Caco-2 (cell line): ENCODE results near the gene SECISBP2. TPM values are rescaled to one million over a fixed set of nuclear protein-coding genes. Genes with fewer than 3 reads are reported as not detected.

Experiments
- BruUV-seq: library from RNA; stranded (reverse); fragments of 400-500 nt; replicated peaks from 2 replicates; lab custom pipeline; 2021; lab: Mats Ljungman, UMichigan
- CTCF ChIA-PET: fragments of 300-600 bp; sonication (Branson Sonifier 250); formaldehyde crosslinking; loops from one replicate; lab custom pipeline; 2022; ENCODE audit warnings: antibody characterized with exemption; lab: Charles Lee
- POLR2A ChIA-PET: fragments of 300-600 bp; sonication (Branson Sonifier 250); formaldehyde crosslinking; loops from one replicate; lab custom pipeline; 2022; ENCODE audit warnings: antibody characterized with exemption; lab: Charles Lee
- DNase-seq, 2 experiments: peaks; one replicate each; pipeline versions ENCODE4 v3.0.0 to v3.0.0-alpha.2; 2020 to 2022
- H3K27me3 ChIP-seq: replicated peaks from 2 replicates; pipeline ENCODE4 v1.6.0; 2011; ENCODE audit warnings: low read length; ENCODE audit not compliant: control insufficient read depth, insufficient read depth
- H3K36me3 ChIP-seq: 2 replicates; pipeline ENCODE4 v1.5.1; 2011; ENCODE audit warnings: low read length; ENCODE audit not compliant: control insufficient read depth, insufficient read depth
- H3K4me1 ChIP-seq: fragments of 250-450 bp; sonication (Bioruptor Pico); 2 replicates; pipeline ENCODE4 v1.5.1; 2020; ENCODE audit warnings: mild to moderate bottlenecking
- H3K4me3 ChIP-seq: 2 replicates; pipeline ENCODE4 v1.5.1; 2011; ENCODE audit warnings: low read depth, mild to moderate bottlenecking, control low read depth, low read length
- H3K9me3 ChIP-seq: fragments of 250-450 bp; sonication (Bioruptor Pico); 2 replicates; pipeline ENCODE4 v1.5.1; 2020; ENCODE audit warnings: mild to moderate bottlenecking, moderate library complexity
- H3K27ac Mint-ChIP-seq: one replicate; pipeline ENCODE4 v1.8.0; 2022; ENCODE audit warnings: mixed read lengths; ENCODE audit not compliant: unreplicated experiment
- H3K27me3 Mint-ChIP-seq: one replicate; pipeline ENCODE4 v1.8.0; 2022; ENCODE audit warnings: mixed read lengths; ENCODE audit not compliant: insufficient read depth, unreplicated experiment
- H3K36me3 Mint-ChIP-seq: one replicate; pipeline ENCODE4 v1.8.0; 2022; ENCODE audit warnings: mild to moderate bottlenecking, mixed read lengths; ENCODE audit not compliant: insufficient read depth, unreplicated experiment
- H3K4me1 Mint-ChIP-seq: one replicate; pipeline ENCODE4 v1.8.0; 2022; ENCODE audit warnings: low read depth, mixed read lengths; ENCODE audit not compliant: unreplicated experiment
- H3K4me3 Mint-ChIP-seq: one replicate; pipeline ENCODE4 v1.8.0; 2022; ENCODE audit warnings: mild to moderate bottlenecking, moderate library complexity, mixed read lengths; ENCODE audit not compliant: unreplicated experiment
- H3K9me3 Mint-ChIP-seq: one replicate; pipeline ENCODE4 v1.8.0; 2022; ENCODE audit warnings: mixed read lengths; ENCODE audit not compliant: unreplicated experiment
- CTCF ChIP-seq, 2 experiments: fragments of 200-600 bp in 1 of 2; IDR thresholded peaks; 1 replicate in 1 of 2; 2 replicates in 1 of 2; pipeline versions ENCODE4 v1.5.1 to v1.8.0; 2011 to 2022; ENCODE audit warnings: antibody characterized with exemption in 1 of 2, control low read depth in 1 of 2, inconsistent platforms in 1 of 2, low read depth in 1 of 2, low read length in 1 of 2, mild to moderate bottlenecking in 1 of 2, moderate library complexity in 1 of 2; ENCODE audit not compliant: insufficient read depth in 1 of 2, severe bottlenecking in 1 of 2, unreplicated experiment in 1 of 2
- intact Hi-C: fragments of 100-400 bp; cut with micrococcal nuclease; formaldehyde crosslinking; loops from one replicate; pipeline ENCODE4 v1.10.0; 2022; ENCODE audit not compliant: unreplicated experiment
- total RNA-seq: library from RNA; stranded (reverse); gene quantifications from 2 replicates; pipeline ENCODE4 v1.2.3, GENCODE V29; 2022

Gene SECISBP2
- total RNA-seq, 1 experiment from 2014 or later: 21.0 TPM

- TF ChIP-seq CTCF (IDR thresholded peaks at IDR 0.05; ENCODE audit: insufficient read depth in 1 of 2, low read depth in 1 of 2, low read length in 1 of 2, severe bottlenecking in 1 of 2, unreplicated experiment in 1 of 2): no peak
- Mint-ChIP-seq H3K4me1 (no peaks in the 10 kb centered on the region), H3K27ac (no peak overlapping the region), H3K36me3 (peaks cover 4% of the 10 kb centered on the region), H3K4me3 (no peak overlapping the region), H3K9me3 (no peaks in the 10 kb centered on the region), H3K27me3 (no peaks in the 10 kb centered on the region)
- ChIA-PET CTCF (interaction anchor here (0.7 to 1.3 kb wide), 2 partner anchors 174 to 251 kb away, joined by 4 to 6 read pairs; no protein-coding TSS in a partner anchor), POLR2A (no interaction called here)
- Histone ChIP-seq H3K36me3 (no peaks in the 10 kb centered on the region), H3K9me3 (no peaks in the 10 kb centered on the region), H3K4me1 (no peaks in the 10 kb centered on the region), H3K4me3 (no peak overlapping the region), H3K27me3 (no peaks in the 10 kb centered on the region)
- BruUV-seq: no TSS peak
- no peak for DNase-seq
- intact Hi-C loops: no loop called here
These were observed 57.0 kb downstream of the SECISBP2 start for GRCh38 chr9:89375191-89375760.

- H3K4me1 Mint-ChIP-seq: no peaks in the 10 kb centered on the region
These were observed 58.0 kb downstream of the SECISBP2 start for GRCh38 chr9:89376286-89376685.

GRCh38 chr9:89376741-89377351 lies 58.5 kb downstream of the SECISBP2 start:
- Histone ChIP-seq H3K36me3 (no peaks in the 10 kb centered on the region), H3K4me3 (no peak overlapping the region), H3K4me1 (no peaks in the 10 kb centered on the region), H3K27me3 (no peaks in the 10 kb centered on the region), H3K9me3 (no peaks in the 10 kb centered on the region)
- Mint-ChIP-seq H3K9me3 (no peaks in the 10 kb centered on the region), H3K4me1 (no peaks in the 10 kb centered on the region), H3K4me3 (no peak overlapping the region), H3K27me3 (no peaks in the 10 kb centered on the region), H3K36me3 (peaks cover 8% of the 10 kb centered on the region), H3K27ac (no peak overlapping the region)
- ChIA-PET POLR2A (no interaction called here), CTCF (no interaction called here)
- BruUV-seq: no TSS peak
- DNase-seq: no peak
- TF ChIP-seq CTCF (IDR thresholded peaks at IDR 0.05; ENCODE audit: insufficient read depth in 1 of 2, low read depth in 1 of 2, low read length in 1 of 2, severe bottlenecking in 1 of 2, unreplicated experiment in 1 of 2): no peak
- intact Hi-C loops: no loop called here

More at GRCh38 chr9:89376286-89376685, 58.0 kb downstream of the SECISBP2 start:
- peaks cover 8% of the 10 kb centered on the region for H3K36me3 Mint-ChIP-seq
- Histone ChIP-seq H3K36me3 (no peaks in the 10 kb centered on the region), H3K9me3 (no peaks in the 10 kb centered on the region), H3K27me3 (no peaks in the 10 kb centered on the region), H3K4me3 (no peak overlapping the region), H3K4me1 (no peaks in the 10 kb centered on the region)
- no peak for DNase-seq
- intact Hi-C loops: no loop called here
- TF ChIP-seq CTCF (IDR thresholded peaks at IDR 0.05; ENCODE audit: insufficient read depth in 1 of 2, low read depth in 1 of 2, low read length in 1 of 2, severe bottlenecking in 1 of 2, unreplicated experiment in 1 of 2): no peak
- H3K27ac Mint-ChIP-seq: no peak overlapping the region
- ChIA-PET CTCF (no interaction called here), POLR2A (no interaction called here)
- no peaks in the 10 kb centered on the region for H3K27me3 Mint-ChIP-seq
- BruUV-seq: no TSS peak
- H3K9me3 Mint-ChIP-seq: no peaks in the 10 kb centered on the region
- H3K4me3 Mint-ChIP-seq: no peak overlapping the region
